Measurements from ENCODE around the gene CHST4.

Gene CHST4

DNA sequence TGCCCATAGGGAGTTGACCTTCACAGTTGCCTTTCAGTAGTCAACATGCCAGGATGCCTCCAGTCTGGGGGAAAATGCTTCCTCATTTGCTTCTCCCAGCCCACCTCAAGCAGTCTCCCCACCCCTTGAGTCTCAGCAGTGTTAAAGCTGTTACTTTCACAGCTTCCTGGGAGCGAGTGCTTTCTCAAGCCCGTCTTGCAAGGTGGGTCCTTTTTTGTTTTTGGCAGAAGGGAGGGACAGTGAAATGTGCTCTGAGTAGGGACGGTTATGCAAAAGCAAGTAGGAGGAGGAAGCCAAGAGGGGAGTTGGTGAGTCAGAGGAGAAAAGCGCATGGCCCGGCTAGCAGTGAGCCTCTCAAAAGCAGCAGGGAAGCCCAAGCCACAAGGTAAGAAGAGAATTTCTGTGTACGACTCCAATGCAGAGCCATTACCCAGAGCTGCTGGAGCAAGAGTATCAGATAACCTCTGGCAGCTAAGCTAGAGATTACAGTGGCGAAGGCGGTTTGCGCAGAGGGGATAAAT, at the start of gene CHST4:
CHST4 (plus strand) TSS at position 316 of the 521 bp plus-strand sequence. CDS start 10,252 bp downstream, outside the sequence.
- DNase-seq (ENCODE audit: extremely low spot score): peak; percentile 48
- TF ChIP-seq ARNT (IDR thresholded peaks at IDR 0.05) (no peak), FOXA1 (IDR thresholded peaks at IDR 0.05) (no peak), L3MBTL2 (conservative IDR thresholded peaks at IDR 0.05) (no peak), FOXK2 (IDR thresholded peaks at IDR 0.05) (no peak), SUZ12 (IDR thresholded peaks at IDR 0.05) (no peak), LEF1 (IDR thresholded peaks at IDR 0.05; ENCODE audit: borderline replicate concordance) (no peak), TARDBP (IDR thresholded peaks at IDR 0.05) (no peak), ELF4 (IDR thresholded peaks at IDR 0.05) (no peak)
- ChIA-PET POLR2A (interaction anchor here (1.0 to 1.8 kb wide), 6 partner anchors 8 to 102 kb away, joined by 3 to 14 read pairs (median 4); no protein-coding TSS in a partner anchor), CTCF (interaction anchor here (0.7 to 1.3 kb wide), 4 partner anchors 9 to 47 kb away, joined by 3 to 5 read pairs (median 4); no protein-coding TSS in a partner anchor)

DNA sequence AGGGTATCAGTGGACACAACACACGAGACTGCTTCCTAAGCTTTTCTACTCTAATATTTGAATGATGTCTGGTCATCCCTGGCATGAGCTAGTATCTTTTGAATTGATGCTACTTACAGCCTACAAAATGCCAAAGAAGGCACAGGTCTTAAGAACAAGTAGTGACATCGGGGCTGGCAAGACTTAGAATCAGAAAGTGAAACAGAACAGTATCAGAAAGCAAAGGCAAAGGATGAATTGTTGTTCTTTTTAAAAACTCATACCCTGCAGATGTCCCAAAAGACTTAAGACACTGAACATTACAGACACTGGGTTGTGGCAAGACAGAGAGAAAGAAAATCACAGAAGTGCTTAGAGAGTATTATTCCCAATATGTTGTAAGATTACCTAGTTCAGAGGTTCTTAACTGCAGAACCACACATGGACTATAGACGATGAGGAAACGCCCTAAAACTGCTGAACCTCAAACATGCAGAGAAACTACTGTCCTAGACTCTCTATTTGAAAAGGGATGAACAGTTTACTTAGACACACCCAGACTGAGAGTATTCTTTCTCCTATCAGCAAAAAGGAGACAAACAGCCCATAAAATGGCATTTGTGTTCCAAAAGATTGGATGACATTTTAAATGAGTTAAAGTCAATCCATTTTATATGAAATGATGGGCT, 49.6 kb upstream of the CHST4 start:
- ChIA-PET CTCF (no interaction called here), POLR2A (no interaction called here)
- no peak for TF ChIP-seq FOXA1 (IDR thresholded peaks at IDR 0.05)
- TF ChIP-seq SP1 (IDR thresholded peaks at IDR 0.05): no peak
- no peak for TF ChIP-seq SUZ12 (IDR thresholded peaks at IDR 0.05)
- TF ChIP-seq NFRKB (IDR thresholded peaks at IDR 0.05): no peak
- TF ChIP-seq FOXM1 (IDR thresholded peaks at IDR 0.05; ENCODE audit: borderline replicate concordance): no peak
- no peak for TF ChIP-seq CTBP1 (IDR thresholded peaks at IDR 0.05; ENCODE audit: borderline replicate concordance)
- no peak for TF ChIP-seq ZNF384 (IDR thresholded peaks at IDR 0.05)
- TF ChIP-seq LEF1 (IDR thresholded peaks at IDR 0.05; ENCODE audit: borderline replicate concordance): no peak
- TF ChIP-seq ELF4 (IDR thresholded peaks at IDR 0.05): no peak
- DNase-seq (ENCODE audit: extremely low spot score): no peak

- TF ChIP-seq SUZ12 (IDR thresholded peaks at IDR 0.05) (no peak), ELF4 (IDR thresholded peaks at IDR 0.05) (no peak), TARDBP (IDR thresholded peaks at IDR 0.05) (no peak), SP1 (IDR thresholded peaks at IDR 0.05) (no peak), FOXA1 (IDR thresholded peaks at IDR 0.05) (no peak), ARNT (IDR thresholded peaks at IDR 0.05) (no peak), NFRKB (IDR thresholded peaks at IDR 0.05) (no peak), FOXK2 (IDR thresholded peaks at IDR 0.05) (no peak), ZNF384 (IDR thresholded peaks at IDR 0.05) (no peak), HDGF (IDR thresholded peaks at IDR 0.05; ENCODE audit: borderline replicate concordance) (no peak), FOXM1 (IDR thresholded peaks at IDR 0.05; ENCODE audit: borderline replicate concordance) (no peak), L3MBTL2 (conservative IDR thresholded peaks at IDR 0.05) (no peak), BHLHE40 (IDR thresholded peaks at IDR 0.05; ENCODE audit: borderline replicate concordance) (no peak), PKNOX1 (IDR thresholded peaks at IDR 0.05) (no peak), LEF1 (IDR thresholded peaks at IDR 0.05; ENCODE audit: borderline replicate concordance) (no peak), CTBP1 (IDR thresholded peaks at IDR 0.05; ENCODE audit: borderline replicate concordance) (no peak)
- peak; percentile 58 for DNase-seq (ENCODE audit: extremely low spot score)
- ChIA-PET CTCF (interaction anchor here (0.7 to 1.3 kb wide), 6 partner anchors 17 to 132 kb away, joined by 3 to 9 read pairs (median 4); partner anchors contain the start of gene ZNF23), POLR2A (interaction anchor here (0.9 to 1.1 kb wide), 2 partner anchors 17 to 50 kb away, joined by 3 to 5 read pairs; partner anchors contain the start of gene ZNF23)
Measured at GRCh38 chr16:71479420-71479819, 46.8 kb upstream of the CHST4 start.

- TF ChIP-seq ARNT (IDR thresholded peaks at IDR 0.05) (no peak), BHLHE40 (IDR thresholded peaks at IDR 0.05; ENCODE audit: borderline replicate concordance) (no peak), CTBP1 (IDR thresholded peaks at IDR 0.05; ENCODE audit: borderline replicate concordance) (no peak), NFRKB (IDR thresholded peaks at IDR 0.05) (no peak), SP1 (IDR thresholded peaks at IDR 0.05) (no peak), ELF4 (IDR thresholded peaks at IDR 0.05) (no peak), LEF1 (IDR thresholded peaks at IDR 0.05; ENCODE audit: borderline replicate concordance) (no peak), FOXA1 (IDR thresholded peaks at IDR 0.05) (no peak), PKNOX1 (IDR thresholded peaks at IDR 0.05) (no peak), FOXK2 (IDR thresholded peaks at IDR 0.05) (no peak), L3MBTL2 (conservative IDR thresholded peaks at IDR 0.05) (no peak), SUZ12 (IDR thresholded peaks at IDR 0.05) (no peak), FOXM1 (IDR thresholded peaks at IDR 0.05; ENCODE audit: borderline replicate concordance) (no peak)
- POLR2A ChIA-PET: no interaction called here
- no peak for DNase-seq (ENCODE audit: extremely low spot score)
- CTCF ChIA-PET: no interaction called here
Measured at GRCh38 chr16:71480956-71481355, 45.3 kb upstream of the CHST4 start.

- POLR2A ChIA-PET: interaction anchor here (1.9 kb wide), 1 partner anchor 20 kb away, joined by 29 read pairs; the partner anchor contains the start of gene ZNF23
- CTCF ChIA-PET: no interaction called here
- TF ChIP-seq NFRKB (IDR thresholded peaks at IDR 0.05) (no peak), SP1 (IDR thresholded peaks at IDR 0.05) (no peak), LEF1 (IDR thresholded peaks at IDR 0.05; ENCODE audit: borderline replicate concordance) (no peak), PKNOX1 (IDR thresholded peaks at IDR 0.05) (no peak), TARDBP (IDR thresholded peaks at IDR 0.05) (no peak), FOXK2 (IDR thresholded peaks at IDR 0.05) (no peak), FOXM1 (IDR thresholded peaks at IDR 0.05; ENCODE audit: borderline replicate concordance) (no peak), L3MBTL2 (conservative IDR thresholded peaks at IDR 0.05) (no peak), ZNF384 (IDR thresholded peaks at IDR 0.05) (no peak), ELF4 (IDR thresholded peaks at IDR 0.05) (no peak), SUZ12 (IDR thresholded peaks at IDR 0.05) (no peak), BHLHE40 (IDR thresholded peaks at IDR 0.05; ENCODE audit: borderline replicate concordance) (no peak), HDGF (IDR thresholded peaks at IDR 0.05; ENCODE audit: borderline replicate concordance) (no peak), ARNT (IDR thresholded peaks at IDR 0.05) (no peak), FOXA1 (IDR thresholded peaks at IDR 0.05) (no peak), CTBP1 (IDR thresholded peaks at IDR 0.05; ENCODE audit: borderline replicate concordance) (no peak)
- DNase-seq (ENCODE audit: extremely low spot score): no peak
Measured at GRCh38 chr16:71482569-71482968, 43.7 kb upstream of the CHST4 start.

Measured in HEK293T (cell line).